ENCODE data around the gene RHCE.
"Not testable (repeated sequence)": the region's sequence is repeated elsewhere in the genome, so short reads cannot be mapped to it uniquely, and the experiment has no call there.

The RHCE gene

DNA sequence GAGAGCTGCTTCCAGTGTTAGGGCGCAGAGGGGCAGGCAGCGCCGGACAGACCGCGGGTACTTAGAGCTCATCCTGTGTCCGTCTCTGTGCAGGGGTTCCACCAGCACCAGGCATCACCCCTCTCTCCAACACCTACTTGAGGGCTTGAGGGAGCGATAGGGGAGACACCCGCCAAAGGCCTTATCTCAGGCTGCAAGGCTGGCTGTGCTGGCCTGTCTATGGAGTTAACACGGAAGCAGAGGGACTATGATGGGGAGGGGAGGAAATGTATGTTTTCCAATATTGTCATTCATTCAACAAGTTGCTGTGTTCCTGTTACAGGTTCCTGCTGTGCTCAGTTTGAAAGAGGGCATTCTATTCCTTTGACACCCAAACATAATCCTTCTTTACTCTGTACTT is at the start of gene RHCE:
TSS of gene RHCE (minus strand) at position 111 of the 400 bp plus-strand sequence. CDS start at position 72, 39 bp downstream.
- DNase-seq: not testable (repeated sequence)

DNA sequence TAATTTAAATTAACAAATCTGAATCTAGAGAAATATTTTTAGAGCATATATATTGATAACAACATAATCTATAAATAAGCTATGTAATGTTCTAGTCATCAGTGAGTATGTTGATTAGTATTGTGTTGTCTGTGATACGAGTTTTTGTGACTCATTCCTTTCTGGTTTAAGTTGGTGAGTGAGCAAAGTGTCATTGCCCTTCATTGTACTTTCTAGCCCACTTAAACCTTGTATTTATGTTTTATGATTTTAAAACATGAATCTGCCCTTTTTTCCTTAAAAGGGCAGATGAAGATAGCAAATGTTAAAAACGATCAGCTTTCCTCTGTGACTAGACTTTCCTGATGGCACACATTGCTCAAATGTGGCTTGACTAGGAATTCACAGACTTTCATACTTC is 48.6 kb upstream of the RHCE start:
- no peak for DNase-seq

DNA sequence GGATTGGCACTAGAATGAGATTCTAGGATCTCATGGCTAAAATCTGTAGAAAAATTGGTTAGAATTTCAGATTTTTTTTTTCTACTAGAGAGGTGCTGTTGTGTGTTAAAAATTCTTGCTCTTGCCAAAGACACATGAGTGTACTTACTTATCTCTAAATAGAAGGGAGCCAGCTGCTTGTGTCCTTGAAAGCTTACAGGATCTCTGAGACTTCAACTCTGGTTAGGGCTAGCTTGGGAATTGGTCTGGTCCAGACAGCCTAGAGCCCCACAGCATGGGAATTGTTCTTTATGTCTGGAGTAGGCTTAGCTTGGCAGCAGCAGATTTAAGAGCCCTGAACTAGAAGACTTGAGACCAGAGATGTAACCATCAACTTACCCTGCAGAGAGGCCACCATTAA is 47.4 kb upstream of the RHCE start:
- DNase-seq: no peak

- DNase-seq: no peak
Measured at GRCh38 chr1:25467616-25468015, 47.0 kb upstream of the RHCE start.

DNA sequence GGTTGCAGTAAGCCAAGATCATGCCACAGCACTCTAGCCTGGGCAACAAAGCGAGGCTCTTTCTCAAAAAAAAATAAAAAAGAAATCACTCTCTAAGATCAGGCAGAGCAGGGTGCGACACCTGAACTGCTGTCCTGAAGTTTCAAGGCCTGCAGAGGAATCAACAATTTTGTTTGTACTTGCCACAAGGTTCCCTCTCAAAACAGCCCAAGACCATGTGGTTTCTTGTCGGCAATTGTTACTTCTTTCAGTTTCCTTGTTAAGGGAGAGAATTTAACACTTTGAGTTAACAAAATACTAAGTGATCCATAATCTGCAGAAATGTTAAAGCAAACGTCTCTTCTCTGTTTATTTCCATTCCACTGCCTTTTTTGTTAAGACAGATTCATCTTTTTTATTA is 46.6 kb upstream of the RHCE start:
- DNase-seq: no peak

GRCh38 chr1:25462732-25463131 is 42.1 kb upstream of the RHCE start:
- no peak for DNase-seq

GRCh38 chr1:25461849-25462248 is 41.2 kb upstream of the RHCE start:
- no peak for DNase-seq

DNA sequence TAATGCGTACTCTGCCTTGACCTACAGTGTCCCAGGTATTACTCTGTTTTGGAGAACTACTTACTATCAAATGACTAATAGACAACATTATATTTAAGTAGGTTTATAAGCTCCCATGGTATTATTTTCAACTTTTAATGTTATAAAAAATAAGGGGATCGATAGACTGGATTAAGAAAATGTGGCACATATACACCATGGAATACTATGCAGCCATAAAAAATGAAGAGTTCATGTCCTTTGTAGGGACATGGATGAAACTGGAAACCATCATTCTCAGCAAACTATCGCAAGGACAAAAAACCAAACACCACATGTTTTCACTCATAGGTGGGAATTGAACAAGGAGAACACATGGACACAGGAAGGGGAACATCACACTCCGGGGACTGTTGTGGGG is 40.2 kb upstream of the RHCE start:
- not testable (repeated sequence) for DNase-seq

- no peak for DNase-seq
Measured at GRCh38 chr1:25460020-25460419, 39.4 kb upstream of the RHCE start.

GRCh38 chr1:25458541-25459298 is 38.1 kb upstream of the RHCE start:
- no peak for DNase-seq

GRCh38 chr1:25456502-25456901 is 35.9 kb upstream of the RHCE start:
- no peak for DNase-seq

- no peak for DNase-seq
Measured at GRCh38 chr1:25451908-25452307, 31.3 kb upstream of the RHCE start.

- DNase-seq: no peak
Measured at GRCh38 chr1:25450891-25451290, 30.3 kb upstream of the RHCE start.

GRCh38 chr1:25447547-25447946 is 26.9 kb upstream of the RHCE start:
- no peak for DNase-seq

GRCh38 chr1:25445993-25446538 is 25.4 kb upstream of the RHCE start:
- DNase-seq: no peak

- DNase-seq: not testable (repeated sequence)
Measured at GRCh38 chr1:25444604-25445003, 24.0 kb upstream of the RHCE start.

- DNase-seq: no peak
Measured at GRCh38 chr1:25443030-25443699, 22.5 kb upstream of the RHCE start.

GRCh38 chr1:25442178-25442577 is 21.6 kb upstream of the RHCE start:
- DNase-seq: no peak

- DNase-seq: no peak
Measured at GRCh38 chr1:25439287-25439686, 18.7 kb upstream of the RHCE start.

DNA sequence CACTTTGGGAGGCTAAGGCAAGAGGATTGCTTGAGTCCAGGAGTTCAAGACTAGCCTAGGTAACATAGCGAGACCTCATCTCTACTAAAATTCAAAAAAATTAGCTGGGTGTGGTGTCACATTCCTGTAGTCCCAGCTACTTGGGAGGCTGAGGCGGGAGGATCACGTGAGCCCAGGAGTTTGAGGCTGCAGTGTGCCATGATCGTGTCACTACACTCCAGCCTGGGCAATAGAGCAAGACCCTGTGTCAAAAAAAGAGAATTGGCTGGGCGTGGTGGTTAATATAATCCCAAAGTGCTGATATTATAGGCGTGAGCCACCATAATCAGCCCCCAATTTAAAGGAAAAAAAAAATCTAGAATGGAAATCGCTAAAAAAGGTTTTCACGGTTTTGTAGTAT is 17.0 kb upstream of the RHCE start:
- DNase-seq: no peak

DNA sequence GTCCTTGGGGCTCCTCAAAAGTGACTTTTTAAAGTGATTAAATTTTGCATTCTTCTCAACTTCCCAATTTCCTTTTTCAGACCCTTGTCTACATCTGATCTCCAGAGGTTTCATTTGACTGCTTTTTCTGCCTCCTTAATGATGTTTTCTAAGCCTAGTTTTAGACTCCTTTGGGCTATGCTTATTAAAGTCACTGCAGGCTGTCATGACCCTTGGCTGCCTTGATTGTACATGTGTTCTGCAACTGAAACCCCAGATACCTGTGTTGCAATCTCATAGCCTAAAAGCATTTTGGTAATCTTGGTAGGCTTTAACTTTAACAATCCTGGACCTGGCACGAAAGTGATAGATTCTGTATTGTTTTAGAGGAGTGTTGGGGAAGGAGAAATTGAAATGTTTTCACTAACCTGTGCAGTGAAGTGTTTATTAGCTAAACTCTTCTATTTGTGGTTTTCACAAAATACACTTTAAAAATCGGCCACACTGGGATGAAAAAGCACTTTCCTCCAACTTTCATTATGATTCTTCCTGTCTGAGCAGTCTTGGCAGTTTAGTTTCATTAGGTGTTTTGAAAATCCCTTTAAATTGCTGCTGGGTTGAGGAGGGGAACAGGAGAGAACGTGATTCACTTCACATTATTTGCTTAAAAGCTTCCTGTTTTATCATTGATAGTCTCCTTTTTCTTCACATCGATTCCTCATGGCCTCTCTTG is 14.9 kb upstream of the RHCE start:
- DNase-seq: no peak

DNA sequence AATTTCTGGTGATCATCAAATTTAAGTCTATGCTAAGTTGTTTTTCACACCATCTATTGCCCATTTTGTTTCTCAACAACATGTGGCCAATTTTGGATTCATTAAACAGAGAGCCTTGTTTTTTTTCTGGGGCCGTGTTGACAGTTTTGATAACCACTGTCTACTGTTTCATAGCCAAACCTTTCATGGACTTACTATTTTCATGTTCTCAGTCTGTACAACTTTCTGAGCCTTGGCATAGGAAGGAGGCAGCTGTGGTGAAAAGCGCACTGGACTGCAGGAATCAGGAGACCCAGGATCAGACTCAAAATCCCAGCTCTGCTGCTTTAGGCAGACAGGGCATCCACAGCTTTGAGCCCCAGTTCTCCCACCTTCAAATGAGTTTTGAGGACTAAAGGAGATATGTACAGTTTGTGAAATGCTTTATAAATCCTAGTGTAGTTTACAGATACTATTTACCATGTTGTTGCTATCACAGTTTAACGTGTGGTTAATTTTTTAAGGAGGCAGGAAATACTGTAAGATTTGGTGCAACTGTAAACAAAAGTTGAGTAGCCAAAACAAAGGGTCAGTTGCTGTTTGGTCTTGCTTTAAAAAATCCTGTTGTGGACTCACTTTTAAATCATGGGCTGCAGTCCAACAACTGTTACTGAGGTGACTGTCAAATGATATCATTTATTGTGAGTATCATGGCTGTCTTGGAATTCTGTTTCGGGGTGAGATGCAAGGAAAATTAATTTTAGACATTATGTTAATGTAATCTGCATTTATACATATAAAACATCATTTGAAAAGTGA is 13.0 kb upstream of the RHCE start:
- DNase-seq: no peak
